ENCODE measurements around the gene TESPA1. TPM values are rescaled to one million over a fixed set of nuclear protein-coding genes. Genes with fewer than 3 reads are reported as not detected.
"Not testable (repeated sequence)": the region's sequence is repeated elsewhere in the genome, so short reads cannot be mapped to it uniquely, and the experiment has no call there.

The TESPA1 gene
- 0.30 TPM for total RNA-seq

DNA sequence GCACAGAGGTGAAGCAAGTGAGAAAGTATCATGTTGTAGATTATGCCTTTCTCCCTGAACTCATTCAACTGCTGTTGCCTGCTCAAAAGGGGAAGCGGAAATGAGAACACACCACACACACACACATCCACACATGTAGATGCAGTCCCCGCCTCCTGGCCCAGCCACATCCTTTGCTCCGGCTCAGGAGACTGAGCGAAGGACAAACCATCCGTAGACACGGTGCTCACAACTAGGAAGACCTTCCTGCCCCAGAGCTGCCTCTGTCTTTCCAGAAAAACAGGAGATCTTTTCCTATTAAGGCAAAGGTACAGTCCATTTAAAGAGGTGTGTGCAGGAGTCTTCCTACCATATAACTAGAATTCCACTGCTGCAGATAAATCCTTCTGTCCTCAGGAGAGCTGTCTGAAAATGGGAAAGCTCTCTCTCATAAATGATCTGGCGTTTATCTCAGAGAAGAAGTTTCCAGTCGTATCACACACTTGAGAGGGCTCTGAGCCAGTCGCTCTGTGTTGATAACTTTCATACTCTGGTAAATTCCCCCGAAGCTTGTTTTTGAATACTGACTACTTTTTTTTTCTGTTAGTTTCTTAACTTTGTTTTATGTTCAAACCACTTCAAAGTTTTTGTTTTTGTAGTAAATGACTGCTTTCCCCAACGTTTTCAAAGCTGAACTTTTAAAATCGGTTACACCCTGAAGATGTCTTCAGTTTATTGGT, at the start of gene TESPA1:
Gene TESPA1 (minus strand): TSS at position 105 of the 719 bp plus-strand sequence. CDS start 10,200 bp downstream, outside the sequence.
- DNase-seq, result no peak

DNA sequence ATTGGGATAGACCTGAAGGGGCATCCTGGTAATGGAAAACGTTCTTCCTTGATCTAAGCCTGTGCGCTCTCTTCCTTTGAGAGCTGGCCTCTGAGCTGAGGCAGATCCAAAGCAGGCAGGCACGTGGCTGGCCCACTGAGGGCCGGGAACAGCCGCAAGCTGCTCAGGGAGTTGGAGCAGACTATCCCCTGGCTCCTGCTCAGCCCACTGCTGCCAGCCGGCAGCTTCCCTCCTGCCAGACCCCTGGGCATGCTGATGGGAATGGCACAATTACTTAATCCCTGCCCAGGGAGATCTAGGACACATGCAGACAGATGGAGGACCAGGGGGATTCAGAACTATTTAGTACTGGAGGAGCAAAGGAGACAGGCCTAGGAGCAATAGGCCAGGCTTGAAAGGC, 49.7 kb upstream of the TESPA1 start:
- DNase-seq, result no peak

DNA sequence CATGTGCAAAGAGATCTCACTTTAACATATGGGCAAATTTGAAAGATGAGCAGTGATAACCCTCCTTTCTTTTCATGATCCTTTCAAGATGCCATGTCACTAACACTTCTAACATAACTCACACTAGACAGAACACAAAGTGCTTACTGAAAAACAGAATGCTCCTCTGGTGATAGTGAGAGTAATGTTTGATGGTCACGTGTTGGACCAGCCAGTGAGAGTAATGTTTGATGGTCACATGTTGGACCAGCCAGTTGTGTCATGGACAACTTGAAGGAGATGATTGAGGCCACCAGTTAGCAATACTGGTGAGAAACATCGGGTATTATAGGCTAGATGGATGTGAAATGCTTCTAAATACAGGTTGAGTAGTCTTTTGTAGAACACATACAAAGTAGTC, 40.9 kb upstream of the TESPA1 start:
- no peak for DNase-seq

DNA sequence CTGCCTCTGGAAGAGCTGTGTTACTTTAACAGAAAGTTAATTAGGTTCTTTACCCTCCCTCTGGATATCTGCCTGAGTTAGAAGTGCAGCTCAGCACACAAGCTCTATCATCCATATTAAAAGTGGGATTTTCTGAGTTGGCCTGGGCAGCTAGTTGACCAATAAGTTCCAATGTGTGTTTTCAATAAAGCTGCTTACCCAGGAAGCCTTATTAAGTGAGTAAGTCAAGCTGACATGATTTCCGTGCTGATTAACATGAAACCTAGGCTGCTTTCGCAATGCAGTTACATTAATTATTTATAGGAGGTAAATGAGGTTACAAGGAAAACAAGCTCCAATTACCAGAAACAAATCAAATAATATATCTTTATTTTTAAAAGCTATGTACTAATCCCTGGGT, 40.0 kb upstream of the TESPA1 start:
- no peak for DNase-seq

DNA sequence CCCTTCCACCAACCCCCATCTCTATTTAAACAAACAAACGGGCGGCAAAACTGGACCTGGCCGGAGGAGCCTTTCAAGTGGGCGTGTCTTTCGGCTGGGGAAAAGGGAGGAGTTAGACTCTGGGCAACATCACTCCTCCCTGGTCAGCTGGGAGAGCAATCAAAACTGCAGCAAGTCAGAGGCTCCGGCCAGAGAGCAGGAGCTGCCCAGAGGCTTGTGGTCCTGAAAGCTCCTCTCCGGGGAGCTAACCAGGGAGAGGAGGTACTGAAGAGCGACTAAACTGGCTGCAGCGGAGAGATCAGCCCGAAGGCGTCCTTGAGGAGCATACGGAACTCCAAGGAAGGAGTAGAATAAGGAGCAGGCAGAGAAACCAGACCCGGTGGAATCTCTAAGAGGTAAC, 35.2 kb upstream of the TESPA1 start, which contains the start of gene NEUROD4:
Gene NEUROD4 (plus strand): TSS at position 191 of the 400 bp plus-strand sequence. CDS start 6,466 bp downstream, outside the sequence.
- DNase-seq, result no peak

GRCh38 chr12:55017416-55017925, 32.9 kb upstream of the TESPA1 start:
- DNase-seq, result no peak

DNA sequence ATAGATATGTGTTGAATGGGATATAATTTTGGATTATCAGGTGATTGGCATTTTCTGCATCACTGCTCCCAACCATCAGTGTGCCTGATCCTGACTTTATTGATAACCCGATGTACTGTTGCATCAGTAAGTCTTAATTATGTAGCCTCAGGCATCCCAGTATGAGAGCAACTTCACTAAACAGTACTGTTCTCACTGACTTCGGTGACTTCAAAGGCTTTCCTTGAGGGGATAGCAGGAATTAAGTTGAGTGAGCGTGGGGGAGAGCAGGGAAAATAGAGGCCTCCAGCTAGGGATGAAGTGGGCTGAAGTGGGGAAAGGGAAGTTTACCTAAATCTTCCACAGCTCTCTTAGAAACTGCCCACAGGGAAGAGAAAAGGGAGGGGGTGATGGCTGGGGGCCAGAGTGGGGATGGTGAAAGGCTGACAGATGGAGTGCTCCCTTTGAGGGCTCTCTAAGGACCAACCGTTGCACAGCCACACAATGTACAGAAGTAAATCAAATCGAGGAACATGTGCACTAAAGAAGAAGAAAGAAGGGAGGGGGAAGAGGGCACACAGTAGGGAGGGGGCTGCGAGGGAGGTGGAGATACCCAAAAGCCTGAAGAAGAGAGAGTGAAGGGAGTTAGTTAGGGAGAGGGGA, 24.5 kb upstream of the TESPA1 start:
- DNase-seq, result no peak

DNA sequence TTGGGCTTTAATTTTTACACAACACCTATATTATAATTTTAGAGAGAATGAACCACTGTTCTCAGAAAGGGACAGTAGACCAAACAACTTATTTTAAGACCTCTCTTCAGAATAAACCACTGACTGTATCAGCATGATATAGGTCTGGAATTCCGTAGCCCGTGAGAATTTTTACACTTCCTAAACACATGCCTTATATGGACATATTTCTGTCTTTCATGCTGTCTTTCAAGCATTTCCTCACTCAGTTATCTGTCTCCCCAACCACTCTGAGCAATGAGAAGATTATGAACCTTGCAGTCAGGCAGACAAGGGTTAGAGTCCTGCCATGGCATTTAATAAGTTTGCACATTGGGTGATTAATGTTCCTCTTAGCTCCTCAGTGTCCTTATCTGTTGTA, 17.8 kb upstream of the TESPA1 start:
- DNase-seq, result no peak

DNA sequence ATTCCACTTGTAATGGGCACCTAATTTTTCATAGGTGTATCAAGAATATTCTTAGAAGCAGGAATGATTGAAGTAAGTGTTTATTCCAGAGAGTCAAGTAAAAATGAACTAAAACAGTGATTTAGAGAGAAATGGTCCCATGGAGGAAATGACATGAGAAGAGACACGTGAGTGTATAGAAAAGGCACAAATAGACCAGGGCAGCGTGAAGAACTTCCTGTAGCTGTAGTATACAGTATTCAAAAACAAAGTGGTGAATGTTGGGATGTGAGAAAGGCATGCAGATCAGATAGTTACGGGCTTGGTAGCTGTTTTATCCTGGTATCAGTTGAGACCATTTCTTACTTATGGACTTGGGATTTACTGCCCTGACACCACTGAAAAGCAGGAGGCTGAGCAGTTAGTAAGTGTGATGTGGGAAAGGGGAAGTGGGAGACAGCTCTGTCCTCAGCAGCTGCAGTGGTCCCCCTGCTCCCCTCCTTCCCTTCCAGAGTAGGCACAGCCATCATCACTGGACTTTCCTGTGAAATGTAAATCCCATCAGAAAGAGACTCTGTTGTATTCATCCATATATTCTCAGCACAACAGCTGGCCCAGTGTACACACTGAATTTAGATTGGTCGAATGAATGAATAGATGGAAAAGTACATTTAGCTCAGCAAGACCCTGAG, 16.8 kb upstream of the TESPA1 start:
- DNase-seq, result no peak

DNA sequence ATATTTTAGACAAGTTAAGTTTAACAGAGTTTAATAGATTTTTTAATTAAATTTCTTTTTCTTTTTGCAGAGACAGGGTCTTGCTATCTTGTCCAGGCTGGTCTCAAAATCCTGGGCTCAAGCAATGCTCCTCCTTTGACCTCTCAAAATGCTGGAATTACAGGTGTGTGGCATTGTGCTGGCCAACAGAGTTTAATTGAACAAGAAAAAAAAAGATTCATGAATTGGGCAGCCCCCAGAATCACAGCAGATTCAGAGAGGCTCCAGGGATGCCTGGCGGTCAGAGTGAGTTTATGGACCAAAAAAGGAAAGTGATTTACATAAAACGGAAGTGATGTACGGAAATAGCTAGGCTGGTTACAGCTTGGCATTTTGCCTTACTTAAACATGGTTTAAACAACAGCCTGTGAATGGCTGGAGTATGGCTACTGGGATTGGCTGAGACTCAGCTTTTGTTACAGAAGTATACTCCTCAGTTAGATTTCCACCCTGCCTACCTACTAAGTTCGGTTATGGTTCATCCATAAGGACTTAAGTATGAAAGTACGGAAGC, 14.5 kb upstream of the TESPA1 start:
- DNase-seq, result no peak

DNA sequence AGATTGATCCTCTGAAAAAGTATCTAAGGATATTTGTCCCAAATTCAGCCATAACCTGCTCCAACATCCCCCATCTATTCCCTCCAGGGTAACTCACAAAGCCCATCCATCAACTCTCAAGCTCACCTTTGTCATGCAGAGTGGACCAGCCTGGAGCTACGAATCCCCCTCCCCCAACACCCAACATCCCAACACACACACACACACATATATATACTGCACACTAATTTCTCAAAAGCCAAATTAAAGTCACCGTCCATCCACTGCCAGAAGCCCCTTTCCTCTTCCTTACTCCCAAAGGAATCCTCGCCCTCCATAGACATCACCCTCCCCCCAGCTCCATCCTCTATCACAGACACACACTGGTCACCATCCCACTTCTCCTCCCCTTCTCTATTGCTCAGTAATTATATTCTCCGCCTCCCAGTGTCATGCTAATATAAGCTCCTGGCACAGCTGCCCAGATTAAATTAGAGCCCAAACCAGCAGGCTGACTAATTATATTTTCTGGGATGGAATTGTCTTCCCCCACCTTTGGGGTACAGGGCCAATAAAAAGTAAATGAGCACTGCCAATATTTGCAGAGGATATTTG, 13.5 kb upstream of the TESPA1 start:
- no peak for DNase-seq

GRCh38 chr12:54996205-54996604, 11.6 kb upstream of the TESPA1 start:
- DNase-seq, result no peak

DNA sequence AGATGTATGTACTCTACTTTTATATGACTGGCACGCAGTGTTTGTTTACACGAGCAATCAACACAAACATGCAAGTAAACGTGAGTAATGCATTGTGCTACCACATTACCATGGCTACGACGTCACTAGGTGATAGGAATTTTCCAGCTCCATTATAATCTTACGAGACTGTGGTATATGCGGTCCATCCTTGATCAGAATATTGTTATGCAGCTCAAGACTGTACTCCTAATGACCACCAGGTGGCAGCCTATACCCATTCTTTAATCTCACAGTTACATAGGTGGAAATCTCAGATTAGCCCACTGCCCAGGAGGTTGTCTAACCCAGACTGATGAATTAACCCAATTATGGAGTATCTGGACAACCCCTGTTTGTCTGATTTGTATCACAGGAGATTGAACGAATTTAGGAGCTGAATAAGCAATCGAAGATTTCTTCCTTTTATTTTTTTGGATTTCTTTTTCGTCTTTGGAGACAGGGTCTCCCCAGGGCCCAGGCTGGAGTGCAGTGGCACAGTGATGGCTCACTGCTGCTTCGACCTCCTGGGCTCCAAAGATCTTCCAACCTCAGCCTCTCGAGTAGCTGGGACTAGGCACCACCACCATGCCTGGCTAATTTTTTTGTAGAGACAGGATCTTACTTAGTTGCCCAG, 8.7 kb upstream of the TESPA1 start:
- DNase-seq, result peak; percentile 45

GRCh38 chr12:54991991-54992375, 7.4 kb upstream of the TESPA1 start:
- no peak for DNase-seq

- DNase-seq, result no peak
Measured at GRCh38 chr12:54991161-54991990, 6.8 kb upstream of the TESPA1 start.

- DNase-seq, result no peak
Measured at GRCh38 chr12:54989829-54990228, 5.3 kb upstream of the TESPA1 start.

GRCh38 chr12:54988402-54989054, 4.0 kb upstream of the TESPA1 start:
- peak; percentile 17 for DNase-seq

GRCh38 chr12:54987611-54988231, 3.2 kb upstream of the TESPA1 start:
- no peak for DNase-seq

DNA sequence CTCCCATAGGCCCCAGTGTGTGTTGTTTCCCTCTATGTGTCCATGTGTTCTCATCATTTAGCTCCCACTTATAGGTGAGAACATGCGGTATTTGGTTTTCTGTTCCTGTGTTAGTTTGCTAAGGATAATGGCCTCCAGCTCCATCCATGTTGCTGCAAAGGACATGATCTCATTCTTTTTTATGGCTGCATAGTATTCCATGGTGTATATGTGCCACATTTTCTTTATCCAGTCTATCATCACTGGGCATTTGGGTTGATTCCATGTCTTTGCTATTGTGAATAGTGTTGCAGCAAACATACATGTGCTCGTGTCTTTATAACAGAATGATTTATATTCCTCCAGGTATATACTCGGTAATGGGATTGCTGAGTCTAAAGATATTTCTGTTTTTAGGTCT, 2.2 kb upstream of the TESPA1 start:
- DNase-seq, result not testable (repeated sequence)

- DNase-seq, result no peak
Measured at GRCh38 chr12:54983536-54984101, 943 bp downstream of the TESPA1 start.

Data from skin of body (tissue), 2 donors.